Measurements from ENCODE around the gene FGD2. TPM values are rescaled to one million over a fixed set of nuclear protein-coding genes. Genes with fewer than 3 reads are reported as not detected.
"Not testable (repeated sequence)": the region's sequence is repeated elsewhere in the genome, so short reads cannot be mapped to it uniquely, and the experiment has no call there.

FGD2 gene
- total RNA-seq, 1 experiment from 2014 or later, result 0.17 TPM

GRCh38 chr6:36978421-36979346 is 26.8 kb upstream of the FGD2 start:
- DNase-seq, result no peak
- Histone ChIP-seq H3K27me3 (ENCODE audit: control insufficient read depth, insufficient read depth, low read length) (no peaks in the 10 kb centered on the region), H3K36me3 (replicated peaks; ENCODE audit: control insufficient read depth, insufficient read depth, low read length) (peaks cover 38% of the 10 kb centered on the region), H3K4me3 (ENCODE audit: insufficient read depth, low read depth, low read length) (no peak overlapping the region)

DNA sequence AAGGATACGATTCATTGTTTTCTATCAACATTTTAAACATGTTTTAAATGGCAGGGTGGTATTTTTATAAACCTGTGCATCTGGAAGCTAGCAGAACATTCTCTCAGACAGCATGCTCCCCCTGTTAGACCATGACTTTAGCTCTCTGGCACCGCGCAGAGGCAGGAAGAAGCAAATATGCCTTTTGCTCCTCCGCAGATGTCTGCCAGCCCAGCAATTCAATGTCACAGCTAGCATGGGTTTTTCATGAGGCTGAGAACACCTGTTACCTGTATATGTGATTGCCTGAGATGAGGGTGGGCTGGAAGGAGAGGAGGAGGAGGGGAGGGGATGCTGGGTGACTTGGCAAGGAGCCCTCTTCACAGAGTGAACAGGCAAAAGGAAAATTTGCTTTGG is 26.1 kb upstream of the FGD2 start:
- peaks cover 36% of the 10 kb centered on the region for H3K36me3 ChIP-seq (replicated peaks; ENCODE audit: control insufficient read depth, insufficient read depth, low read length)
- no peak overlapping the region for H3K4me3 ChIP-seq (ENCODE audit: insufficient read depth, low read depth, low read length)
- H3K27me3 ChIP-seq (ENCODE audit: control insufficient read depth, insufficient read depth, low read length), result no peaks in the 10 kb centered on the region
- peak; percentile 65 for DNase-seq

DNA sequence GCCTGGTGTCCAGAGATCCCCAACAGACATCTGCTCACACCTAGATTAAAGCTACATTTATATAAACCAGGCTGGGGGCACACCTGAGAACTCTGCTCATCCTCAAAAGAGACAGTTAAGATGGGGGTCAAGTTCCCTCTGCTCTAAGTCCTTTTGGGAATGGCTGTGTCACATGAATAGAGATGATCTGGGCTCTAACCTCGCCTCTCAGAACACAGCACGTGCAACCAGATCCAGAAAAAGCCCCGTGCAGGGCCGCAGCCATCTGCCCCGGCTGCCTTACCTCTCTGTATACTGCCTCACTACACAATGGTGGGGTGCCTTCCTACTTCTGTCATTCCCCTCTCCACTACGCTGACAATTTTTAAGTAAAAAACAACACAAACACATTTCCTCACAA is 25.3 kb upstream of the FGD2 start:
- Histone ChIP-seq H3K27me3 (ENCODE audit: control insufficient read depth, insufficient read depth, low read length) (no peaks in the 10 kb centered on the region), H3K4me3 (ENCODE audit: insufficient read depth, low read depth, low read length) (no peak overlapping the region), H3K36me3 (replicated peaks; ENCODE audit: control insufficient read depth, insufficient read depth, low read length) (peaks cover 30% of the 10 kb centered on the region)
- DNase-seq, result no peak

DNA sequence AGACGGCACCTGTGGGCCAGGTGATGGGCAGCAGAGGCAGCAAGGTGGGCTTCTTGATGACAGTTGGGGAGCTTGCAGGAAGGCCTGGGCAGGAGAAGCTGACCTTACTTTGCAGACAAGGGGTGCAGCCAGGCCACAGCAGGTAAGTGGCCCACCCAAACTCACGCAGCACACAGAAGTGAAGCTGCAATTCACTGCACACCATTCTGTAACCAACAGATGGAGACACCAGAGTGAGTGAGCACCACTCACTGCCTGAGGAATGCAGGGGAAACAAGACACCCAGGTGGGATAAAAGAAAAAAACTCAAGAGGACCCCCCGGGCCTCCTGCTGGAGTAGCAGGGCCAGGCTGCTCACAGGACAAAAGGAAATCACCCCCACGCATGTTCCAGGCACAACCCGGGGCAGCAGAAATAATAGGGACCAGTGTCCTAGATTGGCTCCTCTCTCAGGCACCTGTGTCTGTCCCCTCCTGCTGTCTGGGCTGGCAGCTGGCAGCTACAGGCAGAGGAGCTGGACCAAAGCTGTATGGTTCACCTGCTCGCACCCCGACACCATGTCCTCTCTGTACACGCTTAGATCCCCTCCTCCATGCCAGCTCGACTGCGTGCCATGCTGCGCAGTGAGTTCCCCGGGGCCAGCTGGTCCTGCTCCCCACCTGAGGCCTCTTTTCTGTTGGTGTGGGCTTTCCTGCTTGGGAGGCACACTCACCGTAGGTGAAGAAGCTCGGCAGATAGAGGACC is 24.4 kb upstream of the FGD2 start:
- Histone ChIP-seq H3K27me3 (ENCODE audit: control insufficient read depth, insufficient read depth, low read length) (no peaks in the 10 kb centered on the region), H3K4me3 (ENCODE audit: insufficient read depth, low read depth, low read length) (no peak overlapping the region), H3K36me3 (replicated peaks; ENCODE audit: control insufficient read depth, insufficient read depth, low read length) (peaks cover 23% of the 10 kb centered on the region)
- peak; percentile 87 for DNase-seq

- Histone ChIP-seq H3K36me3 (replicated peaks; ENCODE audit: control insufficient read depth, insufficient read depth, low read length) (peaks cover 1% of the 10 kb centered on the region), H3K4me3 (ENCODE audit: insufficient read depth, low read depth, low read length) (no peak overlapping the region), H3K27me3 (ENCODE audit: control insufficient read depth, insufficient read depth, low read length) (no peaks in the 10 kb centered on the region)
- DNase-seq, result no peak
These were observed 21.9 kb upstream of the FGD2 start for GRCh38 chr6:36983538-36983937.

DNA sequence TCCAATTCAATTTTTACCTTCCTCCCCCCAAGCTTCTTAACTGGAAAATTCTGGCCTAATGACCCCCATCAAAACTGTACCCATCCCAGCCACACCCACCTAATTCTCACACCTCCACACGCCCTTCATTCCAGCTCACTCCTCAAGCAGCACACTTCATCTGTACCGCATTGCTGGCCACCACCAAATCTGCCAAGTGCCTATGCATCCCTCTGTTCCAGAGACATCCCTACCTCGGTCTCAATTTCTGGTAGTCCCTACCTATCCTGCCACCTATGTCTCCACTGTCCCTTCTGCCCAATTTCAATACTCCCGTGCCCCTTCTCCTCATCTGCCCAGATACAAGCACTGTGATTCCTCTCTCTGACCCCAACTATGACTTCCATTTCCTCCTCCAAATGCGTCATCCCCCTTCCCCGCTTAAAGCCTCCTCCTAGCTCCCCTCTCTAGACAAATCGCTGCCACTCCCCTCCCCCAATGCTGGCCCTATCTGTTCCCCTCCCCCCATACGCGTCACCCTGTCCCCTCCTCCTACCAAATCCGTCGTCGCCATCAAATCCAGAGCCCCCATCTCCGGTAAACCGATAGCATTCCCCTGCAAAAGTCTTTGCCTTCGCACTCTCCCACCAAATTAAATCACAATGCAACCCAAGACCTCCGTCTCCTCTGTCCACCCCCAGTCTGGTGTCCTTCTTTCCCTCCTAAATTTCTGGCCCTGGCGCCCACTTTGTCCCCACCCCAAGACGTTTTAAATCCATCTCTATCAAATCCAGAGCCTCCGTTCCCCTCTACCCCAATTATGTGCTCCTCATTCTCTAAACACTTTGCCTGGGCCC is 20.7 kb upstream of the FGD2 start:
- no peaks in the 10 kb centered on the region for H3K27me3 ChIP-seq (ENCODE audit: control insufficient read depth, insufficient read depth, low read length)
- H3K36me3 ChIP-seq (replicated peaks; ENCODE audit: control insufficient read depth, insufficient read depth, low read length), result no peaks in the 10 kb centered on the region
- peak overlapping the region; percentile 96 for H3K4me3 ChIP-seq (ENCODE audit: insufficient read depth, low read depth, low read length)
- DNase-seq, result peak; percentile 89

- Histone ChIP-seq H3K27me3 (ENCODE audit: control insufficient read depth, insufficient read depth, low read length) (no peaks in the 10 kb centered on the region), H3K36me3 (replicated peaks; ENCODE audit: control insufficient read depth, insufficient read depth, low read length) (no peaks in the 10 kb centered on the region), H3K4me3 (ENCODE audit: insufficient read depth, low read depth, low read length) (peak overlapping the region; percentile 96)
- no peak for DNase-seq
These were observed 20.0 kb upstream of the FGD2 start for GRCh38 chr6:36985417-36985807.

DNA sequence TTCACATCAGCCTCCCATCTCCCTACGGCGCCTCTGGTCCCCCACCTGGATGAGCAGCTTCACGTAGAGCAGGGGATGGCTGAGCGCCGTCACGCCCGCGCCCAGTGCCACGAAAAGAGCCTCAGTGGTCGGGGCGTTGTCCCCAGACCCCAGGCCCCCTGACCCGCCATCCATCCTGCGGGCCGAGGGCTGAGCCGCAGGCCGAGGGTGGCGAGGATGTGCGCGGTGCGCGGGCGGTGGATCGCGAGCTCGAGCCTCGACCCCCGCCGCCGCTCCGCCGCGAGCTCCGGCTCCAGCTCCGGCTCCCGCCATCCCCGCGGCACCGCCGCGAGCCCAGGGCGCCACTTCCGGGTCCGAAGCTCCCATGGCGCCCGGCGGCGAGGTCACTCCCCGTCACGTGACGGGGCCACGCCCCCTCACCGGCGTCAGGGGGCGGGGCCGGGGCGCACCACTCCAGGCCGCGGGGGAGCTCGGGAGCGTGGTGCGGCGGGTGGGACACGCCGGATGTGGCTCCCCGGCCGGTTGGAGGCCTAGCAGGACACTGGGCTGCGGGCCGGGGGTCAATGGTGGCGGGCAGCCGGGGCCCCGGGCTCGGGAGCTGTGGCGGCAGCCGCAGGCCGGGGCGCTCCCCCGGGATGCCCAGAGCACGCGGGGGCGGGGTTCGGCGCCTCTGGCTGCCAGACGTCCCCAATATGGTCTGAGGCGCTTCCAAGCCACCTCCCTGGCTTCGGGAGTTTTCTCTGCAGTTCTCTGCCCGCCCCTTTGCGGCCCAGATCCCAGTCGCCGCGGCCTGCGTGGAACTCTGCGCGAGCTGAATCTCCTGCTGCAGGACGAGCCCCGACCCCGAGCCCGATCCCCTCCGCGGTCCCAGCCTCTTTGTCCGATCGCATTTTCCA is 19.4 kb upstream of the FGD2 start, which contains the start of gene MTCH1:
Gene MTCH1 (minus strand): TSS at position 389 of the 896 bp plus-strand sequence. CDS start 23 bp downstream, at position 366.
- Histone ChIP-seq H3K27me3 (ENCODE audit: control insufficient read depth, insufficient read depth, low read length) (no peaks in the 10 kb centered on the region), H3K4me3 (ENCODE audit: insufficient read depth, low read depth, low read length) (peak within 1 kb of the TSS; percentile 96), H3K36me3 (replicated peaks; ENCODE audit: control insufficient read depth, insufficient read depth, low read length) (no peaks in the 10 kb centered on the region)
- peak; percentile 99 for DNase-seq

DNA sequence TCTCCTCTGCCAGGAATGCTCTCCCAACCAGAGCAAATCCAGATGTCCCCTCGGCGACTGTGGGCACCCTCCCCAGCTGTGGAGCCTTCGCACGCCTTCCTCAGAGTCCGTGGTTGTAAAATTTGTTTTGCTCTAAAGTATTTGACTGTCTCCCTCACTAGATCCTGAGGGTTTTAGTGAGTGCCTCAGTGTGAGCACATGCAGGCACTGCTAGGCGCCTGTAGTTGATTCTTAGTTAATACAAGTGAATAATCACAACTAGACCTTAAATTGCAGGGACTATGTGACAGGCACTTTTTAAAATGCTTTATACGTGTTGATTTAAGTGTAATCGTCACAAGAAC is 18.8 kb upstream of the FGD2 start:
- Histone ChIP-seq H3K4me3 (ENCODE audit: insufficient read depth, low read depth, low read length) (peak overlapping the region; percentile 96), H3K27me3 (ENCODE audit: control insufficient read depth, insufficient read depth, low read length) (no peaks in the 10 kb centered on the region), H3K36me3 (replicated peaks; ENCODE audit: control insufficient read depth, insufficient read depth, low read length) (no peaks in the 10 kb centered on the region)
- no peak for DNase-seq

GRCh38 chr6:36989264-36989663 is 16.2 kb upstream of the FGD2 start:
- DNase-seq, result no peak

GRCh38 chr6:36990401-36990800 is 15.1 kb upstream of the FGD2 start:
- DNase-seq; H3K36me3 ChIP-seq (replicated peaks; ENCODE audit: control insufficient read depth, insufficient read depth, low read length); H3K27me3 ChIP-seq (ENCODE audit: control insufficient read depth, insufficient read depth, low read length); H3K4me3 ChIP-seq (ENCODE audit: insufficient read depth, low read depth, low read length): not testable (repeated sequence)

More at GRCh38 chr6:36989264-36989663, 16.2 kb upstream of the FGD2 start:
- Histone ChIP-seq H3K27me3 (ENCODE audit: control insufficient read depth, insufficient read depth, low read length) (no peaks in the 10 kb centered on the region), H3K36me3 (replicated peaks; ENCODE audit: control insufficient read depth, insufficient read depth, low read length) (no peaks in the 10 kb centered on the region), H3K4me3 (ENCODE audit: insufficient read depth, low read depth, low read length) (no peak overlapping the region)

DNA sequence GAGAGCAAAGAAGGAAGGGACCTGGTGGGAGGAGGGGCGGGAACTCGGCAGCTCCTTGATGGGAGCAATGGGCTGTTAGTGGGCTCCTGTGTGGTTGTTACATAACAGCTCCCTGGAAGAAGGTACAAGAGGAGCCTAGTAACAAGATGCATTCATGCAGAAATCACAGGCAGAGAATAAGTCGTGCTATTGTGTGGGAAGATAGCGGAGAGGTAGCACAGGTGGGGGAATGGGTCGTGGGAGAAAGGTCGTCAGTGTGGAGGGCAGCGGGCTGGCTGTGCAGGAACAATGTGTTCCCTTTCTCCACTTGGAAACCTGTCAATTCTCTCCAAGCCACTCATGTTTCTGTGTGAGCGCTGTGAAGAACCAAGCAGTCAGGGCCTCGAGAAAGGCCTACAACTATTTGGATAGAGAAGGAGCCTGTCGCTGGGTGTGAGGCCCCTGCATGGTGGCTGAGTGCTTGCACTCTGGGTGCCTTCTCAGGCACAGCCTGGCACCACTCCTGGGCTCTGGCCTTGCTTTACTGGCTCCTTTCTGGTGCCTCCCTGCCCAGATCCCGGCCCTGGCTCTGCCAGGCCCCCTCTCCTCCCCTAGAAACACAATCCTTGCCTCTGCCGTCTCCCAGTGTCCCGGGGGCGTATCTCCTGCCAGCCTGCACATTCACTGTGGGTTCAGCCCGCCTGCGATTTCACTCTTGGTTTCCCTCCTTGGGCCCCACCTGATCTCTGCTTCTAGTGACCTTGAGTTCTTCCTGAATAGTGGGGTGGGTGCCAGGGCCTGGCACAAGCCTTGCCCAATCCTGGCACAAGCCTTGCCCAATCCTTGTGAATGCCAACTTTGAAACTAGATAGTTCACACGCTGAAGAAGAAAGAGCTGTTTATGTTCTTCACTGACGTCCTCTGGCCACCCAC is 7.4 kb upstream of the FGD2 start:
- H3K36me3 ChIP-seq (replicated peaks; ENCODE audit: control insufficient read depth, insufficient read depth, low read length), result no peaks in the 10 kb centered on the region
- H3K4me3 ChIP-seq (ENCODE audit: insufficient read depth, low read depth, low read length), result no peak overlapping the region
- H3K27me3 ChIP-seq (ENCODE audit: control insufficient read depth, insufficient read depth, low read length), result no peaks in the 10 kb centered on the region
- no peak for DNase-seq

GRCh38 chr6:36998723-36999038 is 6.8 kb upstream of the FGD2 start:
- no peaks in the 10 kb centered on the region for H3K27me3 ChIP-seq (ENCODE audit: control insufficient read depth, insufficient read depth, low read length)

More at GRCh38 chr6:36998723-36999038, 6.8 kb upstream of the FGD2 start:
- no peak for DNase-seq
- Histone ChIP-seq H3K36me3 (replicated peaks; ENCODE audit: control insufficient read depth, insufficient read depth, low read length) (no peaks in the 10 kb centered on the region), H3K4me3 (ENCODE audit: insufficient read depth, low read depth, low read length) (no peak overlapping the region)

Measured in H7 (cell line).